Endothelial cell (in vitro differentiated cells): ENCODE data around the gene C1QTNF6. TPM values are rescaled to one million over a fixed set of nuclear protein-coding genes. Genes with fewer than 3 reads are reported as not detected.

Source experiments
- DNase-seq: peaks from one replicate; pipeline ENCODE4 v3.0.0; 2021; ENCODE audit warnings: low spot score
- H3K27ac Mint-ChIP-seq: one replicate; pipeline ENCODE4 v1.8.0; 2021; ENCODE audit warnings: mixed read lengths, inconsistent platforms; ENCODE audit not compliant: unreplicated experiment
- H3K27me3 Mint-ChIP-seq: one replicate; pipeline ENCODE4 v1.8.0; 2021; ENCODE audit warnings: mild to moderate bottlenecking, moderate library complexity, mixed read lengths, inconsistent platforms; ENCODE audit not compliant: unreplicated experiment
- H3K36me3 Mint-ChIP-seq: one replicate; pipeline ENCODE4 v1.8.0; 2021; ENCODE audit warnings: mild to moderate bottlenecking, low read depth, mixed read lengths, inconsistent platforms; ENCODE audit not compliant: unreplicated experiment
- H3K4me1 Mint-ChIP-seq: one replicate; pipeline ENCODE4 v1.8.0; 2021; ENCODE audit warnings: mild to moderate bottlenecking, mixed read lengths, inconsistent platforms; ENCODE audit not compliant: unreplicated experiment
- H3K4me3 Mint-ChIP-seq: one replicate; pipeline ENCODE4 v1.8.0; 2021; ENCODE audit warnings: mild to moderate bottlenecking, mixed read lengths, inconsistent platforms; ENCODE audit not compliant: unreplicated experiment
- H3K9me3 Mint-ChIP-seq: one replicate; pipeline ENCODE4 v1.8.0; 2021; ENCODE audit warnings: mixed read lengths, inconsistent platforms; ENCODE audit not compliant: unreplicated experiment
- CTCF ChIP-seq: fragments of 200-600 bp; sonication (generic); IDR thresholded peaks from one replicate; pipeline ENCODE4 v1.5.0; 2021; ENCODE audit warnings: antibody characterized with exemption; ENCODE audit not compliant: unreplicated experiment
- total RNA-seq: library from RNA; stranded (reverse); fragmentation: NEBNext Ultra II Directional; extraction: Animal tissue kit (Norgen Biotek cat#: 25700); gene quantifications from one replicate; pipeline ENCODE4 v1.2.1, GENCODE V29; 2021; ENCODE audit not compliant: unreplicated experiment

The C1QTNF6 gene
- total RNA-seq, 1 donor from 2014 or later: 32.7 TPM

GRCh38 chr22:37162221-37163095 is 25.6 kb downstream of the C1QTNF6 start:
- Mint-ChIP-seq H3K36me3 (no peaks in the 10 kb centered on the region), H3K27me3 (peaks cover 2% of the 10 kb centered on the region), H3K9me3 (no peaks in the 10 kb centered on the region), H3K27ac (no peak overlapping the region), H3K4me3 (no peak overlapping the region), H3K4me1 (no peaks in the 10 kb centered on the region)
- no peak for DNase-seq
- TF ChIP-seq CTCF: no peak

GRCh38 chr22:37161443-37161842 is 26.6 kb downstream of the C1QTNF6 start:
- no peak overlapping the region for H3K4me3 Mint-ChIP-seq
- no peak for TF ChIP-seq CTCF
- H3K36me3 Mint-ChIP-seq: no peaks in the 10 kb centered on the region
- no peak for DNase-seq
- H3K4me1 Mint-ChIP-seq: no peaks in the 10 kb centered on the region
- H3K27ac Mint-ChIP-seq: no peak overlapping the region
- H3K9me3 Mint-ChIP-seq: no peaks in the 10 kb centered on the region
- peaks cover 1% of the 10 kb centered on the region for H3K27me3 Mint-ChIP-seq

- Mint-ChIP-seq H3K27ac (no peak overlapping the region), H3K4me1 (peaks cover 3% of the 10 kb centered on the region), H3K9me3 (no peaks in the 10 kb centered on the region), H3K4me3 (no peak overlapping the region), H3K36me3 (peaks cover 3% of the 10 kb centered on the region), H3K27me3 (peaks cover 9% of the 10 kb centered on the region)
- no peak for DNase-seq
- no peak for TF ChIP-seq CTCF
Observed at GRCh38 chr22:37160027-37160426, 28.0 kb downstream of the C1QTNF6 start.

GRCh38 chr22:37158963-37159290 is 29.1 kb downstream of the C1QTNF6 start:
- H3K4me3 Mint-ChIP-seq: no peak overlapping the region
- peaks cover 9% of the 10 kb centered on the region for H3K27me3 Mint-ChIP-seq
- H3K27ac Mint-ChIP-seq: no peak overlapping the region
- DNase-seq: no peak
- no peaks in the 10 kb centered on the region for H3K9me3 Mint-ChIP-seq
- TF ChIP-seq CTCF: no peak
- peaks cover 4% of the 10 kb centered on the region for H3K36me3 Mint-ChIP-seq
- H3K4me1 Mint-ChIP-seq: peaks cover 3% of the 10 kb centered on the region

- no peaks in the 10 kb centered on the region for H3K9me3 Mint-ChIP-seq
- H3K27ac Mint-ChIP-seq: no peak overlapping the region
- peaks cover 4% of the 10 kb centered on the region for H3K36me3 Mint-ChIP-seq
- peaks cover 3% of the 10 kb centered on the region for H3K4me1 Mint-ChIP-seq
- no peak overlapping the region for H3K4me3 Mint-ChIP-seq
- peaks cover 13% of the 10 kb centered on the region for H3K27me3 Mint-ChIP-seq
- no peak for DNase-seq
- TF ChIP-seq CTCF: no peak
Observed at GRCh38 chr22:37157516-37158285, 30.3 kb downstream of the C1QTNF6 start.
